Measurements from ENCODE around the gene MON1B.
"Not testable (repeated sequence)": the region's sequence is repeated elsewhere in the genome, so short reads cannot be mapped to it uniquely, and the experiment has no call there.

The MON1B gene

GRCh38 chr16:77197747-77198146 lies 6.8 kb downstream of the MON1B start:
- DNase-seq (ENCODE audit: low read depth) = no peak

GRCh38 chr16:77199211-77199610 lies 8.2 kb downstream of the MON1B start, which contains the start of gene SYCE1L:
Gene SYCE1L (plus strand): TSS chr16:77199408. CDS start chr16:77199452, 44 bp downstream.
- no peak for DNase-seq (ENCODE audit: low read depth)

GRCh38 chr16:77206533-77206932 lies 15.5 kb downstream of the MON1B start:
- DNase-seq (ENCODE audit: low read depth) = no peak

- no peak for DNase-seq (ENCODE audit: low read depth)
Observed at GRCh38 chr16:77207030-77207429, 16.0 kb downstream of the MON1B start.

GRCh38 chr16:77208382-77208781 lies 17.4 kb downstream of the MON1B start:
- DNase-seq (ENCODE audit: low read depth) = no peak

- DNase-seq (ENCODE audit: low read depth) = peak; percentile 78
Observed at GRCh38 chr16:77211880-77212740, 21.1 kb downstream of the MON1B start.

GRCh38 chr16:77212741-77213541 lies 22.0 kb downstream of the MON1B start:
- DNase-seq (ENCODE audit: low read depth) = peak; percentile 63

- DNase-seq (ENCODE audit: low read depth) = no peak
Observed at GRCh38 chr16:77213542-77214106, 22.6 kb downstream of the MON1B start.

- no peak for DNase-seq (ENCODE audit: low read depth)
Observed at GRCh38 chr16:77214411-77215138, 23.6 kb downstream of the MON1B start.

GRCh38 chr16:77219437-77219836 lies 28.4 kb downstream of the MON1B start:
- no peak for DNase-seq (ENCODE audit: low read depth)

GRCh38 chr16:77220427-77220826 lies 29.4 kb downstream of the MON1B start:
- DNase-seq (ENCODE audit: low read depth) = no peak

GRCh38 chr16:77221482-77221881 lies 30.5 kb downstream of the MON1B start:
- no peak for DNase-seq (ENCODE audit: low read depth)

- DNase-seq (ENCODE audit: low read depth) = no peak
Observed at GRCh38 chr16:77223184-77223583, 32.2 kb downstream of the MON1B start.

- DNase-seq (ENCODE audit: low read depth) = no peak
Observed at GRCh38 chr16:77225182-77225581, 34.2 kb downstream of the MON1B start.

- no peak for DNase-seq (ENCODE audit: low read depth)
Observed at GRCh38 chr16:77227745-77228144, 36.8 kb downstream of the MON1B start.

- no peak for DNase-seq (ENCODE audit: low read depth)
Observed at GRCh38 chr16:77231047-77231446, 40.1 kb downstream of the MON1B start.

- no peak for DNase-seq (ENCODE audit: low read depth)
Observed at GRCh38 chr16:77233799-77234519, 43.0 kb downstream of the MON1B start.

GRCh38 chr16:77234611-77235010 lies 43.6 kb downstream of the MON1B start:
- no peak for DNase-seq (ENCODE audit: low read depth)

GRCh38 chr16:77236063-77236511 lies 45.1 kb downstream of the MON1B start:
- DNase-seq (ENCODE audit: low read depth) = peak; percentile 78

GRCh38 chr16:77238593-77238992 lies 47.6 kb downstream of the MON1B start:
- no peak for DNase-seq (ENCODE audit: low read depth)

GRCh38 chr16:77242471-77242870 lies 51.5 kb downstream of the MON1B start:
- not testable (repeated sequence) for DNase-seq (ENCODE audit: low read depth)
